Activated CD8-positive, alpha-beta memory T cell treated with anti-CD3 and anti-CD28 coated beads, Interleukin-2, amount 50 U/mL, for 1 hour (primary cell): ENCODE results near the gene TMEM250.
"Not testable (repeated sequence)": the region's sequence is repeated elsewhere in the genome, so short reads cannot be mapped to it uniquely, and the experiment has no call there.

Source experiments
- DNase-seq: peaks from one replicate; pipeline ENCODE4 v3.0.0-alpha.2; 2020; ENCODE audit errors: extremely low read depth

The TMEM250 gene

GRCh38 chr9:136111190-136111589 lies 7.5 kb downstream of the TMEM250 start:
- no peak for DNase-seq

DNA sequence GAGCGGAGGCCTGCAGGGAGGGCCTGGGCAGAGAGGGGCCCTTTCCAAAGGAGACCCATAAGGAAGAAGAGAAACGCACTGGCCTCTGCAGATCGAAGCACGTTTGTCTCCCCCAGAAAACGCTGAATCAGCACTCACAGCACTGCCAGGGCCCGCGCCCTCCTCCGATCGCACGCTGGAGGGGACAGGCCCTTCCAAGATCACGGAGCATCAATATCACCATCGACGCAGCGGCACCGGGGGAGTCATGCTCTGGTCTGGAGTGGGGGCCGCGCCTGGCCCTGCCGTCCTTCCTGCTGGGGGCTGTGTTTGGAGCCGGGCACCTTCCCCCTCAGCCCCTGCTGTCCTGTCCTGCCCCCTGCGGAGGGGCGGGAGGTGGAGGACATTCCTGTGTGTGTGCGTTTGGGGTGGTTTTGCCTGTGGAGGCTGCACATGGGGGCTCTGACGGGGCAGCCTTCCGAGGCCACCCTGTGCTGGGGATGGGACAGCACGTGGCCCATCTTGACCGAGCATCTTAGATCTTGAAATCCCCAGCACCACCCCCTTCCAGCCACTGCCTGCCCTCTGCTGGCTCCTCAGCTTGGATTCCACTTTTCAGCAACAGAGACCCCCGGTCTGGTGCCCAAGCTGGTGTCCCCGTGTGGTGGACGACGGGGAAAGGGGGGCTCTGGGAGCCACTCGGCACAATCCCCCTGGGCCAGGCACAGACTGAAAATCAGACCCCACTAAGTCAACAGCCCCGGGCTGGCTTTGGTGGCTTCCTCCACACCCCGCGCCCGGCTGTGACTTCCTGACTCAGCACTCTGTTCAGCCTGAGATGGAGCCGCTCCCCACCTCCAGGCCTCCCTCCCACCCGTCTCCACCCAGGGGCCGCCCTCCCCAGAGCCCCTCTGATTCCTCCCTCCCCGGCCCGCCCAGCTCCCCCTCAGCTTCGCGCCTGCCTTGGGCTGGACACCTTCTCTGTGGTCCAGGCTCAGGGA lies 8.3 kb downstream of the TMEM250 start:
- DNase-seq: no peak

- peak; percentile 66 for DNase-seq
These were observed 9.2 kb downstream of the TMEM250 start for GRCh38 chr9:136109351-136110081.

DNA sequence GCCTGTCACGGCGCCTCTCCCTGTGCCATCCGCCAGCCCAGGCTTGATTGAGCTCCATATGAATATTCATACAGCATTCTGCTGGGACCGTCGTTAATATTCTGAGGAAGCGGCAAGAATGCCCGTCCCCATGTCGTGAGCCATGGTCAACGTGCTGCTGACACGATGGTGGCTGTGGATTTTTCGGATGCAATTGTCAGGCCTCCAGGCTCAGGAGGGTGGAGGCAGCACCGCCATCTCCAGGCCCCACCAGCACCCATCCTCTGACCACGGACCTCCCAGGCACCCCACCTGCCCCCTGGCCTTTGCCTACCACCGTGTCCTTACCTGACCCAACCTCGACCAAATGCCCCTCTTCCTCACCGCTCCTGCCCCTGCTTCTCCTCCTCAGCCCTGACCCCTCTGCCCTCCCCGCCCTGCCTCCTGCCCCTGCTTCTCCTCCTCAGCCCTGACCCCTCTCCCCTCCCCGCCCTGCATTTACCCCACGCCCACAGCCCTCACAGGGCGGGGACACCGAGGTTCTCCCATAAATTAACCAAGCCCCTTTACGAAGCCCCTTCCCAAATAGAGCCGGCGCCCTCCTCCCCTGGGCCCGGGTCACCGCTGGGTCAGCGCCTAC lies 9.9 kb downstream of the TMEM250 start:
- no peak for DNase-seq

DNA sequence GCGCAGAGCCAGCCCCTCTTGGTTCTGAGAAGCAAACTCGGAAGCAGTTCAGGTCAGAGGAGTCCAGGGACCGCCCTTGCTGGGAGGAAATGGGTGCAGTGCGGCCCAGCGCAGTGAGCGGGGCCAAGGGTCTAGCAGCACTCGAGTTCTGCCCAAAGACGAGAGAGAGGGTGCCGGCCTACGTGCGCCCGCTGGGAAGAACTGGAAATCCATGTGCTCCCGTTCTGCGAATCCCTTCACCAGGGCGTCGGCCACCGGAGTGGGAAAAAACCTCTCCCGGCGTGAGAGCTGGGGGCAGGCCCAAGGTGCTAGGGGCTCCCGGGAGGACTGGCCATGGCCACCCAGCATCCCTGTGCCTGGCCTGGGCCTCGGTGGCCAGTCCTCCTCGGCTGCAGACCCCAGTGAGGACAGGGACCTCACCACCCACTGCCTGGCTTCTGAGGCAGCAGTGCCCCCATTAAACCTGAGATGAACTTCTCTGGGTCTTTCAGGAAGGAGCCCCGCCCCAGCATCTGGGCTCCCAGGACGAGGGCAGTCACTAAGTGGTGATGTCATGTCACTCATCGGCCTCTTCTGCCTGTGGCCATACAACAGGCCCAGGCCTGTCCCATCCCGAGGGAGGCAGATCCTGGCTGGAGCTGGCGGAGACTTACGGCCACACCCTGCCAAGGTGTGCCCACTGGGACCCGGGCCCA lies 10.6 kb downstream of the TMEM250 start:
- no peak for DNase-seq

- DNase-seq: no peak
These were observed 11.3 kb downstream of the TMEM250 start for GRCh38 chr9:136107155-136107952.

- DNase-seq: no peak
These were observed 13.1 kb downstream of the TMEM250 start for GRCh38 chr9:136105398-136106135.

- DNase-seq: no peak
These were observed 13.8 kb downstream of the TMEM250 start for GRCh38 chr9:136104916-136105315.

GRCh38 chr9:136104488-136104800 lies 14.2 kb downstream of the TMEM250 start:
- DNase-seq: no peak

DNA sequence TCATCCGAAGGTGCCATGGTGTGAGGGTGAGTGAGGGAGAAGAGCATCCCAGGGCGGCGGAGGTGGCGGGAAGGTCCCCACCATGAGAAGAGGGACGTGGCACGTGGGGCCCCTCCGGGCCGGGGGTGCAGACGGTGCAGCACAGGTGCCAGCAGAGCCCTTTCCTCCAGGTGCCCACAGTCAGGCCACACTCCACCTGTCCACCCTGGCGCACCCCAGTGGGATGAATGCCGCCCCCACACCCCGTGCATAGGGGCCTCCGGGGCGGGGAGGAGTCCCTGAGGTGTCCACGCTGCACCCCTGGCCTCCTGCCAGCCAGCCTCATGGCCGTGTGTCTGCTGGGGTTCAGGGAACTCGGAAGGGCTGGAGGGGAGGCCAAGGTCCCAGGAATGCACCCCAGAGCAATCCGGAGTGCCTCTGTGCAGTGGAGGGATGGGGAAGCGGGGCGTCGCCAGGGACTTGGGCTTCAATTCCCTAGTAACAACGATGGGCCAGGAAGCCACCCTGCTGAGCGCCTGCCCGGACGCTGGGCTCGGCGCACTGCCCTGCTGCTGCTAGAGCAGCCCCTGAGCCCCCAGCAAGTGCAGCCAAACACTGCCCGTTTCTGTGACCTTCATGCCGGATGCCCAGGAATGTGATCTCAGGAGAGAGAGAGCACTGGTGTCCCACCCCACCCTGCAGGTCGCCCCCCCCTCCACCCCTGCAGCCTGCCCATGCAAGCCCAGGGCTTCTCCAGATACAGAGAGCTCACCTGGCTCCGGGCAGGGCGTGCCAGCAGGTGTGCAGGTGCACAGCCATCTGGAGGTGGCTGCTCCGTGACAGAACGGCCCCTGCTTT lies 14.8 kb downstream of the TMEM250 start:
- no peak for DNase-seq

GRCh38 chr9:136101615-136102074 lies 17.0 kb downstream of the TMEM250 start:
- not testable (repeated sequence) for DNase-seq

- no peak for DNase-seq
These were observed 17.7 kb downstream of the TMEM250 start for GRCh38 chr9:136100700-136101614.

- DNase-seq: no peak
These were observed 19.1 kb downstream of the TMEM250 start for GRCh38 chr9:136099542-136099941.

DNA sequence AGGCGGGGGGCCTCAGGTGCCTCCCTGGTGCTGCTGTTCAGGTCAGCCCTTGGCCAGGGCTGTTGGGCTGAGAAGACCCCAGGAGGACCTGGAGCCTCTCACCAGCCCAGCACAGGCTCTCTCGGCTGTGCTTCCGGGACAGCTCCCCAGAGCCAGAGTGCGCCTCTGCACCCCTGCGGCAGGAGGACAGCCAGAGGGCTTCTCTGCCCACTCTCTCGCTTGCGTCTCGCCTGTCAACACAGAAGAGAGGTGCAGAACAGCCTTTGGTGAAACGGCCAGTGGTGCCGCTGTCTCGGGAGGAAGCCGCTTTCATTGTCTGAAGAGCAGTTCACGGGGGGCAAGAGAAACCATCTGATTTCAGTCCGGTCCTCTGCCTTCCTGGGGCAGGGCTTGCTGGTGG lies 19.8 kb downstream of the TMEM250 start:
- DNase-seq: no peak

- no peak for DNase-seq
These were observed 20.5 kb downstream of the TMEM250 start for GRCh38 chr9:136098210-136098609.

DNA sequence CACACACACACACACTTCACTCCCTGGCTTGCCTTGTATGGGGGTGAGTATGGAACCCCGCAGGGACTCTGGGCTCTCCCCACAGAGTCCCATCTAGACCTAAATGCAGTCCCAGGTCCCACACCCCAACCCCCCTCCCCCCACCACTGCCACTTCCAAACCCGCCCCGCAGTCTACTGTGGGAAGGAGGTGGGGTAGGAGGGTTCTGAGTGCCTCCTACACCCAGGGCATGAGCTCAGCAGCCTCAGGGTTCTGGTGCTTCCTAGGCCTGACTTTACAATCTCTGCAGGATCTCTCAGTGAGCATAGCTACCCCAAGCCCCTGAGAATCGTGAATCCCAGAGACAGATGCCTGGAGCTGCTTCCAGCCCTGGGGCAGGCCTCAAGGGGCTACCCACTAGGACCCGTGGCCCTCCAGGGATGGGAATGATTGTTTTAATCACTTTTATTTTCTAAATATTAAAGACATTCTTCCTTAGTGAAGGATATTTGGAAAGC lies 22.1 kb downstream of the TMEM250 start:
- no peak for DNase-seq

GRCh38 chr9:136095070-136096058 lies 23.3 kb downstream of the TMEM250 start, which contains the start of gene NACC2:
Gene NACC2, minus strand, starts transcription at chr9:136095289. Its CDS starts 44,768 bp downstream, at chr9:136050521.
- no peak for DNase-seq
